NT2/D1 (cell line): ENCODE data around the gene PDZRN3.

Source experiments
- DNase-seq: peaks from one replicate; pipeline ENCODE4 v3.0.0-alpha.2; 2011; ENCODE audit warnings: low read depth, low spot score
- H3K27me3 ChIP-seq: 2 replicates; pipeline ENCODE4 v1.6.0; 2011; ENCODE audit warnings: mild to moderate bottlenecking; ENCODE audit not compliant: insufficient read length, insufficient read depth
- H3K36me3 ChIP-seq: 2 replicates; pipeline ENCODE4 v1.6.1; 2011; ENCODE audit warnings: mild to moderate bottlenecking, low read length, mixed read lengths; ENCODE audit not compliant: insufficient read depth, insufficient read length
- H3K4me1 ChIP-seq: 2 replicates; pipeline ENCODE4 v1.5.1; 2011; ENCODE audit not compliant: insufficient read depth, insufficient read length
- H3K4me3 ChIP-seq: 2 replicates; pipeline ENCODE4 v1.5.1; 2011; ENCODE audit warnings: low read depth; ENCODE audit not compliant: insufficient read length
- H3K9ac ChIP-seq: 2 replicates; pipeline ENCODE4 v1.6.0; 2011; ENCODE audit warnings: low read depth; ENCODE audit not compliant: insufficient read length
- H3K9me3 ChIP-seq: 2 replicates; pipeline ENCODE4 v1.5.1; 2011; ENCODE audit warnings: mild to moderate bottlenecking, low read length; ENCODE audit not compliant: insufficient read depth
- SUZ12 ChIP-seq: IDR thresholded peaks from 2 replicates; pipeline ENCODE4 v1.6.1; 2011; ENCODE audit not compliant: insufficient read length, insufficient read depth; ENCODE audit errors: extremely low read depth
- YY1 ChIP-seq: IDR thresholded peaks from 2 replicates; pipeline ENCODE4 v1.6.1; 2011; ENCODE audit not compliant: insufficient read length, insufficient read depth
- ZNF274 ChIP-seq: IDR thresholded peaks from 2 replicates; pipeline ENCODE4 v1.6.1; 2011; ENCODE audit warnings: mild to moderate bottlenecking, low read depth, low read length

Gene PDZRN3

DNA sequence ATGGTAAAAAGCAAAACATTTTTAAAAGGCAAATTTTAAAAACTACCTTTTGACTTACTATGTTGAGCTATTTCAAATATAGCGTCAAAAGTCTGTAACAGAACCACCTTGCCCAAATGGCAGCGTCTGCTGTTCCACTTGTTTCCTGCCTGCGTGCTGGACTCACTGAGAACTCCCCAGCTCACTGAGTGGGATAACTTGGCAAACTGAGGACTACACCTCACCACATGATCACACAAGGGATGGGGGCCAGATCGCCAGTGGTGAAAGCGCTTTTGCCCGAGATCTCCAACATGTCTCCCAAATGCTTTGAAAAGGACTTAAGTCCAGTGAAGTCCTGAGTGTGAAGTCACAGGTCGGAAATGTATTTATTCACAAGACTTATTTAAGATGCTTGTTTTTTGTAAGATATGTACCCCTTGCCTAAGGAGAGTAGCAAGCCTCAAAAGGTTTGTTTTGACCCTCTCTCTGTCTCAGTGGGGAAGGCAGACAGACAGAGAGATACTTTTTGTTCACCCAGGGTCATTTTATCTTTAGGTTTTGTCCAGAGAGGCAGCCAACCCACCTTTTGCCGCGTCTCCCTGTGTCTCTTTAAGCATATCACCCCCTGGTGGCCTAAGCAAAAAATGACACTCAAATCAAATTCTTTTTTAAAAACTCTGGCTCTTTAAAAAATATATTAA, 192.6 kb downstream of the PDZRN3 start:
- Histone ChIP-seq H3K4me1 (no peaks in the 10 kb centered on the region), H3K9ac (no peak overlapping the region), H3K36me3 (no peaks in the 10 kb centered on the region), H3K9me3 (no peaks in the 10 kb centered on the region), H3K27me3 (no peaks in the 10 kb centered on the region), H3K4me3 (no peak overlapping the region)
- no peak for TF ChIP-seq SUZ12
- TF ChIP-seq ZNF274, result no peak
- no peak for TF ChIP-seq YY1
- DNase-seq, result peak; percentile 20

DNA sequence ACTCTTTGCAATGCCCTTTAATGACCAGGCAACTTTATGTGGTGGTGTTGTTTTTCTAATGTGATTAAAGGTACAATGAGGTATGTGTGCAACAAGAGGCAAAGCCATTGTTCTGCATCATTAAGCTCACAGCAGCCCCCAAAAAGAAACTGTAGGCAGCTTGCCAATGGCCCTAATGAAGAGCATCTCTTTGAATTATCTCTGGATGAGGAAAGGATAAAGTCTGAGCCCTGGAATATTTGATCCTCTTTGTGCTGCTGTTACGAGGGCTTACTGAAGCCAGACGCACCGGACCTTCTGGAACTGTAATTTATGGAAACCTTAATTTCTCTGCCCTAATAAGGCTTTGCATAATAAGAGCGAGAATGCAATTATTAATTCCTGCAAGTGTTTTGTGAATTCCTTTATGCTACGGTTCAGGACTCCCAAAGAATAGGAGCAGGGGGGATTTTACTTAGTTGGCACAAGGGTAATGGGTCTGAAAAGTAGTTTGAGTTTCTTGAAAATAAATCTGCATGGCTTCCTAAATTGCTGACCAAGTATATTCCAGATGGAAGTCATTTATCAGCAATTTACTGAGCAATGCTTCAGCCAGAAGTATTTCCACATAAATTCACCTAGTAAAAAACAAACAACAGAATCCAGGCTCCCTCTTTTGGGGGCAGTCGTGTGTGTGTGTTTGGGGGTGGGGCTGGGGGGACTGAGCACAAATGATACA, 193.4 kb downstream of the PDZRN3 start:
- H3K4me3 ChIP-seq, result no peak overlapping the region
- TF ChIP-seq SUZ12 (no peak), YY1 (no peak), ZNF274 (no peak)
- DNase-seq, result no peak
- no peaks in the 10 kb centered on the region for H3K27me3 ChIP-seq
- no peaks in the 10 kb centered on the region for H3K36me3 ChIP-seq
- H3K4me1 ChIP-seq, result no peaks in the 10 kb centered on the region
- no peak overlapping the region for H3K9ac ChIP-seq
- no peaks in the 10 kb centered on the region for H3K9me3 ChIP-seq

DNA sequence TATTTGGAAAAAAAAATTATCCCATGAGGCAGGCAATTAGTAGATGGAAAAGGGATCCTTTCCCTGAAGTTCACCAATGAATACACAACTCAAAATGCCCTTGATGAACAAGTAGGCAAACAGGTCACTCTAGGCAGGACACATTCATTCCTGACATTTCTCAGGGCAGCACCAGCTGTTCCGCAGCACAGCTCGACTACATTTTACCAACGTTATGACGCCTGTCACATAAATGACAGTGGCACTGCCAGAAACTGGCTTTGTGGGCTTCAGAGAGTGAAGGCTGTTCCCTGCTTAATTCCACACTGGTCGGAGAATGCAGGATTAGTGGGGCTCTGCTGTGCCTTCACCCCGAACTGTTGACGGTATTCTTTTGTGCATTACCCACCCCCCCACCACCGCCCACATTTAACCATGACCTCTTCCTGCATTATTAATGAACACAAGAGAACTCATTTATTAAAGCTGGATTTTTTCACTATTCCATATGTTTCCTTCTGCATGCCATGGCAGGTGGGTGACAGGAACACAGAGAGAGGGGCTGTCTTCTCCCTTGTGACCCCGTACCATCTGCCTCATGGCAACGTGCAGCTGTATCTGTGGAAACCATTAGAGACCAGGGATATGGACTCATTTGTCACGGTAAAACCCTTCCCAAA, 197.6 kb downstream of the PDZRN3 start:
- no peak for TF ChIP-seq SUZ12
- TF ChIP-seq YY1, result no peak
- TF ChIP-seq ZNF274, result no peak
- Histone ChIP-seq H3K4me3 (no peak overlapping the region), H3K9ac (no peak overlapping the region), H3K4me1 (no peaks in the 10 kb centered on the region), H3K36me3 (no peaks in the 10 kb centered on the region), H3K9me3 (peaks cover 4% of the 10 kb centered on the region; the same call in 1 of the 2 replicates), H3K27me3 (no peaks in the 10 kb centered on the region)
- no peak for DNase-seq

DNA sequence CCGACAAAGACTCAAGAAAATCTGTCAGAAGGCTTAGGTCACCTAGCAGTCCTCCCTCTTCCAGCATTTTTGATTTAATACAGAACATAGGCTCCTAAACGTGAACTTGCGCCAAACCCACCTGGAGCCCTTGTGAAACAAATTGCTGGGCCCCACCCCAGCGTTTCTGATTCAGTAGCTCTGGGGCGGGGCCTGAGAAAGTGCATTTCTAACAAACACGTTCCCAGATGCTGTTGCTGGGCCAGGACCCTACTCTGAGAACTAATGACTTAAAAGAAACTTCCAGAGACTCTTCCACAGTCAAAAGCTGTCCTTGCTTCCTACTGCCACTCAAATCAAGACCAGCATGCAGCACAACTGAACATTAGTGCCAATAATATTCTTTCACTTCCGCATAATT, 198.1 kb downstream of the PDZRN3 start:
- TF ChIP-seq SUZ12, result no peak
- no peaks in the 10 kb centered on the region for H3K36me3 ChIP-seq
- H3K9ac ChIP-seq, result no peak overlapping the region
- no peaks in the 10 kb centered on the region for H3K27me3 ChIP-seq
- H3K4me1 ChIP-seq, result no peaks in the 10 kb centered on the region
- no peak for DNase-seq
- H3K4me3 ChIP-seq, result no peak overlapping the region
- peaks cover 8% of the 10 kb centered on the region; the same call in 1 of the 2 replicates for H3K9me3 ChIP-seq

DNA sequence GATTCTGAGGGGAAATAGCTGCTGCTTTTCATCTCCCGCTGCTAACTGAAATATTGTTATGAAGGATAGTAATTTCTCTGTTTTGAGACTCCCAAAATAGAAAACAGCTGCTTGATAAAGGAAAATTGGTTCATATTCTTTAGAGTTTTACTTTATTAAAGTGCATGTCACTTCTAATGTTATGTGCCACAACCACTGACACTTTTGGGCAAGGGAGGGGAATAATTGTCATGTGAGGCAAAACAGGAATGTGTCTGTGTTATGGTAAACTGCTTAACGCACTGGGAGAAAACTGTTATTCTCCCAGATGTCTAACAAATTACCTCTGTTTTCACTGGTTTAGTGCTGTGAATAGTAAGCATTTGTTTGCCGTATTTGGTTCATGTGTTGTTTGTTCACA, 201.6 kb downstream of the PDZRN3 start:
- TF ChIP-seq SUZ12 (no peak), YY1 (no peak), ZNF274 (no peak)
- Histone ChIP-seq H3K9ac (no peak overlapping the region), H3K4me3 (no peak overlapping the region), H3K9me3 (peaks cover 8% of the 10 kb centered on the region; the same call in 1 of the 2 replicates), H3K27me3 (no peaks in the 10 kb centered on the region), H3K36me3 (no peaks in the 10 kb centered on the region), H3K4me1 (no peaks in the 10 kb centered on the region)
- no peak for DNase-seq

DNA sequence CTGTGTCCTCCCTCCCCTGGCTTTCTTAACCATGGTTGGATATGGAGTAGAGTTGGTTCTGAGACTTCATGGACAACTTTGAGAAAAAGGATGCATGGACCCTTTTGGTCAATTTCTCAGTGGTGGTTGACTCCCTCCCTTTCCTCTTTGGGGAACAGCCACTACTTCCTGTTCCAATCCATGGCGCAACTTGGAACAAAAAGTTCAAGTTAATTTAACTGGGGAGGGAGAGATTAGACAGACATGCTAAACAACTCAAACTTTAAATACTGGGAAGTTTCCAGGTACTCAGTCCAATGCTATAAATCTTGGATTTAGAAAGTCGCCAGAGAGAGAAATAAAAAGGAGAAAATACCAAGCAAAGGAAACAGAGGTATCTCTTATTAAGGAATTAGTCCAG, 202.2 kb downstream of the PDZRN3 start:
- TF ChIP-seq ZNF274 (no peak), YY1 (no peak), SUZ12 (no peak)
- no peak for DNase-seq
- Histone ChIP-seq H3K27me3 (no peaks in the 10 kb centered on the region), H3K4me1 (no peaks in the 10 kb centered on the region), H3K9ac (no peak overlapping the region), H3K4me3 (no peak overlapping the region), H3K9me3 (peaks cover 8% of the 10 kb centered on the region; the same call in 1 of the 2 replicates), H3K36me3 (no peaks in the 10 kb centered on the region)

DNA sequence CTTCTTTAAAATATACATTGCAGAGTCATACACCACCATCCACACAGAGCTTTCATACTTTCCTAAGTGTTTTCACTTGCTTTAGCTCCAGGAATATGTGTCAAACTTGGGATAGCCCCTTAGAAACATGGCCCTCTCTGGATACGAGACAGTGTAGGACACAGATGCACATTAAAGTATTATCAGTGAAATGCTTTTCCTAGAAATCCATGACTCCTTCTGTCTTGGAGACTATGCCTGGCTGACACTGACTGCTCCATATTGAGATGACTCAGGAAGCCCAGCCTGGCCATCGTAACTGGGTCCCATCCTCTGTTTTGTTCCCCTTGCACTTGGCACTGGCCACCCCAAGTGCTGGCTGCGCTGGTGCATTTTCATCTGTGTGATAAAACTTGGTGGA, 204.8 kb downstream of the PDZRN3 start:
- no peaks in the 10 kb centered on the region for H3K36me3 ChIP-seq
- no peaks in the 10 kb centered on the region for H3K27me3 ChIP-seq
- no peak overlapping the region for H3K4me3 ChIP-seq
- no peaks in the 10 kb centered on the region for H3K4me1 ChIP-seq
- H3K9me3 ChIP-seq, result peaks cover 8% of the 10 kb centered on the region; the same call in 1 of the 2 replicates
- H3K9ac ChIP-seq, result no peak overlapping the region
- TF ChIP-seq YY1 (no peak), ZNF274 (no peak), SUZ12 (no peak)
- DNase-seq, result no peak
